IPS DF 4.7 (cell line): ENCODE data around the gene UBL4A.

Source experiments
- DNase-seq: peaks from one replicate; pipeline ENCODE4 v3.0.0-alpha.2; 2013; ENCODE audit warnings: low spot score; ENCODE audit errors: extremely low read depth

The UBL4A gene

DNA sequence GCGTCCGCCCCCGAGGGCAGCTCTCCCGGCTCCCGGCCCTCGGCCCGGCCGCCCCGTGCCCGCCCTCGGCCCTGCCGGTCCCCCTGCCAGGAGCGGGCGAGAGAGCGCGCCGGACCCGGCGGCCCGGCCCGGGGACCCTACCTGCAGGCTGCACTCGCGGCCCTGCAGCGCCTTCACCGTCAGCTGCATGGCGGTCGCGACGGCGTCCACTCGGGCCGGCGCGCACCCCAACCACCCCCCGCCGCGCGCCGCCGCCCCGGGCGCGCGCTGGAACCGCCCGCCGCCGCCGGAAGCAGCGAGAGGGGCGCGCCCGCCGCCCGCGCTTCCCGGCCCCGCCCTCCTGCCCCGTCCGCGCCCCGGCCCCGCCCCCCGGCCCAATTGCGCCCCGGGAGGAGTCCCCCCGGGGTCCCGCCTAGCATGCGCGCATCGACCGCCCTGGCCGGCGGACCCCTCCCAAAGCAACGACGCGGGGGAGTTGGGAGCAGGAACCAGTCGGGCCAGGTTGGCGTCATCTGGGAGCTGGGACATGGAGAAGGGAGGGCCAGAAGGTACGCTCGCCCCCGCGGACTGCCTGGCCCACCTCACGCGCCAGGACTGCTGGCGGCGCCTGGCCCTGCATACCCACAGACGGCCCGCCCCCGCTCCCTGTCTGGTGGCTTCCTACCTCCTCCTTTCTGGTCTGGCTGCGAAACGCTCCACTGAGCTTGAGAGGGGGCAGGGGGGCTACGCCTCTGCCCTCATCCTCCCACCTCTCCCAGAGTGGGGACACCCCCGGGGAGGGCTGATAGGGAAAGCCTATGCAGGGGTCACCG, at the start of gene UBL4A:
Gene UBL4A, minus strand, starts transcription at position 220 of the 812 bp plus-strand sequence. Its CDS starts 31 bp downstream, at position 189.
- DNase-seq: no peak

DNA sequence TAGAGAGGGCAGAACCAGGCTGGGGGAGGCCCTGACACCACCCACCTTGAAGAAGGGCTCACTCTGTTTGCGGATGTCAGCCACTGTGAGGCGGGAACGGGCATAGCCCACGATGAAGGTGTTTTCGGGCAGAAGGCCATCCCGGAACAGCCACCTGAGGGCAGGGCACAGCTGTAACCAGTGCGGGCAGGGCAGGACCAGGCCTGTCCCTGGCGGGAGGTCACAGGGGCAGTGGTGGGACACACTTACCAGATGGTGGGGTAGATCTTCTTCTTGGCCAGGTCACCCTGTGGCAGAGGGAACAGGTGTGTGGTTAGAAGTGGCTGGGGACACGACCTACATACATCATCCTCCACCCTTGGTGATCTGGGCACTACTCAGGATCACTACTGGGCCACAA, 49.5 kb upstream of the UBL4A start:
- no peak for DNase-seq

DNA sequence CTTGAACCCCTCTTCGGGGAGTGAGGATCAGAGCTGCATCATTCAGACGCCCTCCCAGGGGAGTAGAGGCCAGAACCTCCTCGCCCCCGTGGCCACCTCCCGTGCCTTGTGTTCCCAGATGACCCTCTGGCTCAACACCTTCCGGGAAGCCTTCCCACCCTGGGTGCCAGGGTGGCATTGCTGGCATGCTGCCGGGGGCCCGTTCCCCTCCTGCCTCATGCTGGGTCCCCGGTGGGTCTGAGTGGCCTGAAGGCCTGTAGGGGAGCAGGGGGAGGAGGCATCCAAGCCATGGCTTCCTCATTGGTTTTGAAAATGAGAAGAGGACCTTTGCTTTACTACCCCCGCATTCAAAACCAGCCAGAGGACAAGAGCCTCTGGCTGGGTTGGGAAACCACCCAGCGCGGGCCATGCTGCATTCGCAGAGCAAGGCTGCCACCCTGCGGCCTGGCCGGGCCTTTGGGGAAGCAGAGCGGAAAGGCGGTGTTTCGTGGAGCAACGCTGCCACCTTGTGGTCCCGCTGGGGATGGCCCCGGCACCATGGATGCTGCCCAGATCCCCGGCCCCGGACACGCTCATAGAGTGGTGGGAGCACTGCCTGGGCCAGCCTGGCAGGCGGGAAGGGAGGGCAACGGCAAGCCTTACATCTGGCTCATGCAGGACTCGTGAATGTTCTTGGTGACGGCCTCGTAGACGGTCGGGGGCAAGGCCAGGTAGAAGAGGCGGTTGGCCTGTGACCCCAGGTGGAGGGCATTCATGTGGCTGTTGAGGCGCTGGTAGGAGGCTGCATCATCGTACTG, 48.3 kb upstream of the UBL4A start:
- no peak for DNase-seq

DNA sequence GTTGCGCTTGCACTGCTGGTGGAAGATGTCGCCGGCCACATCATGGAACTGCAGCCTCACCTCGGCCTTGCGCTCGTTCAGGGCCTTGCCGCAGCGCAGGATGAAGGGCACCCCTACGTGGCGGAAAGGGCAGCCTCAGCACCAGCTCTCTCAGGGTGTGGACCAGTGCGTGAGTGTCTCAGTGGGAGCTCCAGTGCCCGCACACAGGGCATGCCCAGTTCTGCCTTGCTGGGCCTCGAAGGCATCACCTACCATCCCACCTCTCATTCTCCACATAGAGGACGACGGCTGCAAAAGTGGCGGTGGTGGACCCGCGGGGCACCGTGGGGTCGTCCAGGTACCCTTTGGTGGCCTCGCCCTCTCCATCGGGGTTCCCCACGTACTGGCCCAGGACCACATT, 46.3 kb upstream of the UBL4A start:
- no peak for DNase-seq

GRCh38 chrX:154531626-154532025, 45.2 kb upstream of the UBL4A start:
- no peak for DNase-seq

- DNase-seq: no peak
Measured at GRCh38 chrX:154530286-154530685, 43.9 kb upstream of the UBL4A start.

DNA sequence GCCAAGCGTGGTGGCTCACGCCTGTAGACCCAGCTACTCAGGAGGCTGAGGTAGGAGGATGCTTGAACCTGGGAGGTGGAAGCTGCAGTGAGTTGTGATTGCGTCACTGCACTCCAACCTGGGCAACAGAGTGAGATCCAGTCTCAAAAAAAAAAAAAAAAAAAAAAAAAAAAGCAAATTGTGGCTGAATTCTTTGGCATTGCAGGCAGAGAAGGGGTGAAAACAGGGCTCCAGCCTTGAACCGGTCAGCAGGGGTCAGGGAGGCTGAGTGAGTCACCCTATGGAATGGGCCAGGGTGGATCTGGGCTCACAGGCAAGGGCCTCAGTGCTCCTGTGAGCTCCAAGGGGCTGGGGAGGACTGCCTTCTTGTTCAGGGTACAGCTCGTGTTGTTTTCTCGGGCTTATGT, 42.8 kb upstream of the UBL4A start:
- no peak for DNase-seq

GRCh38 chrX:154526901-154527675, 40.7 kb upstream of the UBL4A start:
- no peak for DNase-seq

- no peak for DNase-seq
Measured at GRCh38 chrX:154525606-154526490, 39.4 kb upstream of the UBL4A start.

GRCh38 chrX:154519389-154519788, 33.0 kb upstream of the UBL4A start:
- DNase-seq: no peak

- DNase-seq: no peak
Measured at GRCh38 chrX:154517101-154517781, 30.8 kb upstream of the UBL4A start.

- DNase-seq: no peak
Measured at GRCh38 chrX:154516656-154517100, 30.3 kb upstream of the UBL4A start.

DNA sequence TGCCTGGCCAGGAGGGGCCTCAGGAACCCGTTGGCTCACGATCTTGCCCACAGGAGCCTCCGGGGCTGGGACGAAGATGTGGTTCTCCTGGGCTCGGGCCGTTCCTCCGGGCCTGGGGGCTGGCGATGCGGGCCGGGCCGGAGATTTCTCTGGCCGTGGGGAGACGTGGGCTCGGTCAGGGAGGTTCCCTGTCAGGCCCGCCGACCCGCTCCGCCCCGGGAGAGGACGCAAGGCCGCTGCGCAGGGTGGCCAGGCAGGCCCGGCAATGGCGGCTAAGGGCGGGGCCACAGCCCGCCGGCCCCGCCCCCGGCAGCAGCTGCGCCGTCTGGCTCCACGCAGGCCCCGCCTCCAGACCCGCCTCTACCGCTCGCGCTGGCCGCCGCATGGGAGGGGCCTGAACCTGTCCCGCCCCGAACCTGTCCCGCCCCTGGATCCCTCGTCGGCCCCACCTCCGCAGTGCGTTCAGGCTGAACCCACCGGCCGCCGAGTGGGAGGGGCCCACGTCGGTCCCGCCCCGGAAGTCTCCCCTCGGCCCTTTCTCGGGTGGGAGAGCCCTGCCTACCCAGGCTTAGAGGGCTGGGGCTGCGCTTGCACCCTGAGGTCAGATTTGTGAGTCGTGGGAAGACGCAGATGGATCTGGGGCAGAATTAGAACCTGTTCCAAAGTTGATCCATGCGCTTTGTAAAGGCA, 29.7 kb upstream of the UBL4A start, which contains the start of gene FAM3A:
Gene FAM3A, minus strand, starts transcription at position 267 of the 690 bp plus-strand sequence. CDS start 460 bp downstream, outside the sequence.
- no peak for DNase-seq

- DNase-seq: no peak
Measured at GRCh38 chrX:154515090-154515965, 28.9 kb upstream of the UBL4A start.

- DNase-seq: no peak
Measured at GRCh38 chrX:154513716-154514115, 27.3 kb upstream of the UBL4A start.

GRCh38 chrX:154512879-154513553, 26.6 kb upstream of the UBL4A start:
- DNase-seq: no peak

DNA sequence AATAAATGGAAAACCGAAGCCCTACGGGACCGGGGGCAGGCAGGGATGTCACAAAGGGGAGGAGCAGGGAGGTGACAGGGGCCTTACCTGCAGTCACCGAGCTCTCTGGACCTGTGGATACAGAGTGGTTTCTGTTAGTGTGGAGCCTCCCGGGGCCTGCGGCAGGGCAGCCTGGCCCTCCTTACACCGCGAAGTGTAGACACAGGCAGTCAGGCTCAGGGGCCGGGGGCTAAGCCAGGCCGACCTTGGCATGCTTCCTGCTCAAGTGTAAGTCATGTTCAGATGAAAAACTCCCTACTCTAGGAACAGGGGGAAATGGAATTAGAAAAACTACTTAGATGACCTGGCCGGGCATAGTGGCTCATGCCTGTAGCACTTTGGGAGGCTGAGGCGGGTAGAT, 25.3 kb upstream of the UBL4A start:
- no peak for DNase-seq

- DNase-seq: no peak
Measured at GRCh38 chrX:154509455-154509854, 23.0 kb upstream of the UBL4A start.
